HL-60/S4 treated with phorbol 12-myristate 13-acetate at 8.2 ng/mL for 4 days and 3 days (cell line): ENCODE data around the gene GID4.

Experiments used
- in situ Hi-C: fragments of 300-500 bp; cut with MboI; formaldehyde crosslinking; loops from 2 replicates; pipeline ENCODE4 v1.15.0; 2022; ENCODE audit warnings: low sequenced_read_pairs

GID4 gene

DNA sequence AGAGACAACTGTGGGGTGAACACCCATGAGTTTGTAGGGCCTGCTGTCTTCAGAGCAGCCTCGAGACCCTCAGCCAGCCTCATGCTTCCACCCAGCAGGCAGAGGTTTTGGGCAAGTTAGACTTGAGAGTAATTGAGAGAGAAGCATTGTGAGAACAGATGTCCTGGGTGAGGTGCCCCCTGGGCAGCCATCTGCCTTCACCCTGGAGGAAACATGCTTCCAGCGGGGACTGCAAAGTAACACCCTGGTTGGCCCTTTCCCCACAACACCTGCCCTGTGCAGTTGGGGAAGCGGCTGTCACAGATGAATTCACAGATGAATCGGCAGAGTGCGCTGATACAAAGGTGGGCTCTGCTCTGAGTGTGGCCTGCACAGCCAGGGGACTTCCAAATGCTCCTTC lies 23.6 kb upstream of the GID4 start:
- in situ Hi-C loops: no loop called here

DNA sequence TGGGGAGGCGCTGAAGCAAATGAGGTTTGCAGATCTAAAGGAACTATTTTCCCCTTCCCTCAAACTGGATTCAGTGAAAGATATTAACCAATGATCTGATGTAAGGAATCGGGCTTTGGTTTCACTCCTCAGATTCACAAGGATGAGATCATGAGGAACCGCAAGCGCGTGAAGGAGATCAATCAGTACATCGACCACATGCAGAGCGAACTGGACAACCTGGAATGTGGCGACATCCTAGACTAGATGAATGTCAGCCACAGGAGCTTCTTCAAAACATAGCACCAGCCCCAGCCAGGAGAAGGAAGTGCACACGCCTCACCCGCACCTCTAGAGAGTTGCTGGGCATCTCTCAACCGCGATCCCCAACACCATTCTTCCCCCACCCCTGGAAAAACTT lies 22.8 kb upstream of the GID4 start:
- in situ Hi-C loops: no loop called here

DNA sequence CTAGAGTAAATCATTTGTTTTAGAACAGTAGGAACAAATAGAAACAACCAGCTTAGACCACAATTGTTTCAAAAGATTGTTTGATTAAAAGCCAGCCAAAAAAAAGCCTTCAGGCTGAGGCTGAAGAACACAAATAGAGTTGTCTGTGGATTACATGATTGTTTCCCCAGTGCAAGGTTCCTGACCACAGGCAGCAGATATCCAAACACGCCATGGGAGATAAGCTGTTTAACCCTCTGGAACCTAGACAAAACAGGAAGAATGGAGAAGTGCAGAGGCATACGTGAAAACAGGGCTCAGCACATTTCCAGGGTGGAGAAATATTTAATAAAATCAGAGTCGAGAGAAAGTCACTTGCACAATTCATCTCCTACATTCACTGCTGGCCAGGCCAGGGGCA lies 21.2 kb upstream of the GID4 start:
- in situ Hi-C loops: no loop called here

- in situ Hi-C loops: no loop called here
Measured at GRCh38 chr17:18018411-18018921, 20.7 kb upstream of the GID4 start.

DNA sequence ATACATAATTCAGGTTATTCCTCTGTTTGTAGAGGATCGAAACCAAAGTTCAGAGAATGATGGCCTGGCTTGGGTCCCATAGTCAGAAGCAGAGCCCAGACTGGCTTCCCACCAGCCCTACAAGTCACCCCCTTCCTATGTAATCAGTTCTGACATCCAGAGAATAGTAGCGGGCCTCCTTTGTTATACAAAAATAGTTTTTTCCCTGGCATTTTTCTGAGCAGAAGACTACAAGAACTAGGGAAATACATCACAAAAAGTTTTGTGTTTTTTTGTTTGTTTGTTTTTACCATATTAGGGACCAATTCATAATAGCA lies 19.4 kb upstream of the GID4 start:
- in situ Hi-C loops: no loop called here

GRCh38 chr17:18020971-18021370 lies 18.2 kb upstream of the GID4 start:
- in situ Hi-C loops: no loop called here

DNA sequence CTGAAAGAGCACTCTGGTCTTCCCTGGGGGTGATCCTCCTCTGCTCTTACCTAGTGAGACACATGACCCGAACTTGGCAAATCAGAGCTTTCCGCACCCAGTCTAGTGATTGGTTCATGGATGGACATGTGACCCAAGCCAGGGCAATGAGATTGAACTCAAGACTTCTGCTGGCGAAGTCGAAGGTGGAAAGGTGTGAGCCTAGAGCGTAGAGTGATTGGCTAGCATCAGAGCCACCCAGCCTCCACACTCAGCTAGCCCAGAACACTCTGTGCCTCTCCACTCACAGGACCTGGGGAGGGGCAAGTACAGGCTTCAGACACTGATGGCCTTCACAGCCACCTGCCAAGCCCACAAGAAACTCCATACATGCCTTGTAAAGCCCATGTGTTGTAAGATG lies 17.8 kb upstream of the GID4 start:
- in situ Hi-C loops: no loop called here

DNA sequence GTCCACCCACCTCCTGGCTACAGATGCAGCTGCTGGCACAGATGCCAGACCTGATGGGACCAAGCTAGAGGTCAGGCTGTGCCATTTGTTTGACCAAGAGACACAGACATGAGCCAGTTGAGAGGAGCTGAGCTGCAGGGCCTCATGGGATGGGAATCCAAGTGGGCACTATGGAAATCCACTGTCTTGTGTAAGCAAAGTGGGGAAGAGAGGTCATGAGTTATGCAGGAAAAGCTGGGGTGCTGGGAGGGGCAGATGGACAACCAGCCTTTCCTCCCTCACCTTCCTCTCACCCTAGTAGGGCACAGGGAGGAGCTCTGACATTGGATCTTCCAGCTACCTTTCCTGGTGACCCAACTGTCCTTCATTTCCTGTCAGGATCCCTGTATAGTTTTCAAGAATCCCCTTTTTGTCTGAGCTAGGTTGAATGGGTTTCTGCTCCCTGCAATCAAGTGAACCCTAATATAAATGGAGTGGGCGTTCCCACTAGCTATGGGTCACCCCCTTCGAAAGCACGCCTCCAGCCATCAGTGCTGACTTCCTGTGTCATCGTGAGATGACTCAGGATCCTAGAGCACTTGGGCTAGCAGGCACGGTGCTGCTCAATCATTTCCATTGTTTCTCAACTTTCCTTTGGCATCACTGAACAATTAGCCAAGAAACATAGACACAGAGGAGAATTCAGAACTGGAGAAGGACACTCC lies 13.8 kb upstream of the GID4 start:
- in situ Hi-C loops: loop anchor here (25.0 kb wide), 1 partner anchor 338 kb away; the partner anchor contains the start of gene RAI1

DNA sequence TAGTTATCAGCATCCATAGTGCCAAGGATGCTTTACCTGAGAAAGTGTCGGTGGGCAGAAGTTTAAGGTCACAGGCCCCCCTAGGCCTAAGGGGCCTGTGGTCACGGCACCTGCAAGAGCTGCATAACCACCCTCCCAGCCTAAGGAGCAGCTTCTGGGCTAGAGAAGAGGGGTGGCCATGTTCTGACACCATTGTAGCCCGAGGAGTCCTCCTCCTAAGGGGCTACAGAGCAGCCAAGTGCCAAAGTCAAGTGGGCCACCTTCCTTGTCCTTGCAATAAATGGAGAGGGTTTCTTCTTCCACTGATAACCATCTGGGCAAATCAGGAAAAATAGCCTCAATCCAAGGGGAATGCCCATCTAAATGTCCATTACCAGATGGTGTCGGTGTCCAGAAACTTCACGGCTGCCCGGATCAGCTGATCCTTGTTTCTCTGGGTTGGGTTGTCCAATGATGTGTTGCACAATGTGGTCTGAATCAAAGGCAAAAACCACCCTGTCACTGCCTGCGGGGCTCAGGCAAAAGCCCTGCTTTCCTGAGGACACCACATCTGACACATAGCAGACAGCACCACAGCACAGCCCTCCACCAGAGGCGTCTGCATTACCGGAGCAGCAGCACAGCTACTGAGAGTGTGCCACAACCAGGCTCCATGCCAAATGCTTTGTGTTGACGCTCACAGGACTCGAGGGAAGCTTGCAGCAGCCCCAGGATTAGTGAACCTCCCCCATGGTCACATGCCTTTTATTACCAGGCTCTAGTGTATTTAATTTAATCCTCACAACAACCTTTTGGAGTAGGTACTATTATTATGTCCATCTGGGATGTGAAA lies 13.0 kb upstream of the GID4 start:
- in situ Hi-C loops: loop anchor here (25.0 kb wide), 1 partner anchor 339 kb away; the partner anchor contains the start of gene RAI1

DNA sequence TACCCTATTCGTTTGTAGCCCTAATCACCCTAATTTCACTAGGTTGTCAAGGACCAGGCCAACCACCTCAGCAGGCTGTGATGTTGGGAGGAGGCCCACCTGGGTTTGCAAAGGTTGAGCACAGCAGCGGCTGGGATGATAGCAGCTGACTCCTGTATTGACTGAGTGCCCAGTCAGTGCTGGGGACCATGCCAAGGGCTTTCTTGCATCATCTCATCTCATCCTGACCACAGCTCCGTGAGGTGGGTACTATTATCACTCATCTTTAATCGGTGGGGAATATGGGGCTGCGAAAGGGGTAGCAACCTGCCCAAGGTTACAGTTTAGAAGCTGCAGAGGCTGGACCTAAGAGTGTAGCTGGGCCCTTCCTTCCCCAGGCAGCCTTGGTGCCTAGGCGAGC lies 11.9 kb upstream of the GID4 start:
- in situ Hi-C loops: loop anchor here (25.0 kb wide), 1 partner anchor 340 kb away; the partner anchor contains the start of gene RAI1

- in situ Hi-C loops: loop anchor here (25.0 kb wide), 1 partner anchor 341 kb away; the partner anchor contains the start of gene RAI1
Measured at GRCh38 chr17:18028114-18028951, 10.9 kb upstream of the GID4 start.

DNA sequence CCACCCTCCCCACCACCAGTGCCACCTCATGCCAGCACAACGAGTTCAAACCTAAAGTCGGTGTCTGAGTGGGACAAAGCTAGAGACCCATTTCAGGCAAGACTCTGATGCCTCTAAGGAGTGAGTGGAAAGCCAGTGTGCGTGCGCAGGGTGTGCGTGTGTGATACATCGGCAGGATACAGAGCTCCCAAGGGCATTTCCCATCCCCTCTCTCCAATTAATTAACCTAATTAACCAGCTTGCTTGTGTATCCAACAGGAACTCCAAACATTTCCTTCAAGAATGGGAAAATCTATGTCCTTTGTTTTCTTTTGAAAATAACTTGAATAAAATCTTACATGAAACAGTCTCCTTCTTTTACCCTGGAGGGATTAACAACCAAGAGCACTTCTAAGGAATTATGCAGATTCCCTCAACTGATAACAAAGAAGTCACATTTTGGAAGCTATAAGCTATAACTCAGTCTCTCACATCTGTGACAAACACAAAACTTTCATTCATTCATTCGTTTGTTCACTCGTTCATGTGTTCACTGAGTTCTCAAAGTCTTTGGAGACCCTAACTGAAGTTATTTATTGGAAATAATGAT lies 10.2 kb upstream of the GID4 start:
- in situ Hi-C loops: loop anchor here (25.0 kb wide), 1 partner anchor 342 kb away; the partner anchor contains the start of gene RAI1

GRCh38 chr17:18031955-18032354 lies 7.3 kb upstream of the GID4 start:
- in situ Hi-C loops: loop anchor here (25.0 kb wide), 1 partner anchor 345 kb away; the partner anchor contains the start of gene RAI1

GRCh38 chr17:18033442-18034099 lies 5.6 kb upstream of the GID4 start:
- in situ Hi-C loops: loop anchor here (25.0 kb wide), 1 partner anchor 346 kb away; the partner anchor contains the start of gene RAI1

- in situ Hi-C loops: loop anchor here (25.0 kb wide), 1 partner anchor 348 kb away; the partner anchor contains the start of gene RAI1
Measured at GRCh38 chr17:18035704-18036103, 3.5 kb upstream of the GID4 start.

DNA sequence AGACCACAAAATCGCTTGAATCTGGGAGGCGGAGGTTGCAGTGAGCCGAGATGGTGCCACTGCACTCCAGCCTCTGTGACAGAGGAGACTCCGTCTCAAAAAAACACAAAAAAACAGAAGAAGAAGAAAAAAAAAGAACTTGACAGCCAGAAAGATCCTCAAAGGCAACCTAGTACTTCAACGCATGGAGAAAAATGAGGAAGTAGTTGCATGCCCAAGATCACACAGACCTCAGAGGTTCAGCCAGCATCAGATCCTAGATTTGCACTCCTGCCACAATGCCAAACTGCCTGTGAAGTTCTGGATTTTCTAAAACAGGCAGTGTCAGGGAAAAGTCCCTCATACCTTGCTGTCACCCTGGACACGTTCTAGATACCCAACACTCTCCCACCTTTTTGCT lies 1.7 kb upstream of the GID4 start:
- in situ Hi-C loops: loop anchor here (25.0 kb wide), 1 partner anchor 350 kb away; the partner anchor contains the start of gene RAI1

DNA sequence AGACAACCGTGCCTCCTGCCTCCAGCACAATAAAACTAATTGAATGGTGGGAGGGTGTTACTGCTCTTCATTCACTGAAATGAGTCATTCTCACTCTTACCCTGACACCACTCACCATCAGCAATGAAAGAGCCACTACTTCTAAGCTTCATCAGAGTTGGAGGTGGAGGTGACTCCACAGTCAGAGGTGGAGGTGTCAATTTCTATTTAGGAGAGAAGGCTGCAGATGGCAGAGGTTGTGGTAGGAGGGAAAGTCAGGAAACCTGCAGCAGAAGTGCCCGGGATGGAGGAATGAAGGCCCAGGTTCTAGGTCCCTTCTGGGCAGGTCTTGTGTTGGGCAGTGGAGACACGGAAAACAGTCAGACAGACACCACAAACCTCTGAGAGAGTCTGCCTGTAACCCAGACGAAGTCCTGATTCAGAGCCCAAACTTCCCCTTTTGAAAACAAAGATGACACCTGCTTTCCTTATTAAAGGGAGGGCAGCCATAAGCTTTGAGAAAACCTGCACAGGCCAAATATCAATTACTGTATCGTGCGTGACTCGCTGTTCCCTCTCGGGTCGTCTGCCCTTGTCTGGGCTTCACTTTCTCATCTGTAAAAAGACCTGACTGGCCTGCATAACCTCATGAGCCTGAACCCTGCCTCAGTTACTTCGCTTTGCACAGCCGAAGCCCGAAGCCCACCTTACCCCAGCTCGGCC lies 908 bp upstream of the GID4 start:
- in situ Hi-C loops: loop anchor here (25.0 kb wide), 1 partner anchor 351 kb away; the partner anchor contains the start of gene RAI1

DNA sequence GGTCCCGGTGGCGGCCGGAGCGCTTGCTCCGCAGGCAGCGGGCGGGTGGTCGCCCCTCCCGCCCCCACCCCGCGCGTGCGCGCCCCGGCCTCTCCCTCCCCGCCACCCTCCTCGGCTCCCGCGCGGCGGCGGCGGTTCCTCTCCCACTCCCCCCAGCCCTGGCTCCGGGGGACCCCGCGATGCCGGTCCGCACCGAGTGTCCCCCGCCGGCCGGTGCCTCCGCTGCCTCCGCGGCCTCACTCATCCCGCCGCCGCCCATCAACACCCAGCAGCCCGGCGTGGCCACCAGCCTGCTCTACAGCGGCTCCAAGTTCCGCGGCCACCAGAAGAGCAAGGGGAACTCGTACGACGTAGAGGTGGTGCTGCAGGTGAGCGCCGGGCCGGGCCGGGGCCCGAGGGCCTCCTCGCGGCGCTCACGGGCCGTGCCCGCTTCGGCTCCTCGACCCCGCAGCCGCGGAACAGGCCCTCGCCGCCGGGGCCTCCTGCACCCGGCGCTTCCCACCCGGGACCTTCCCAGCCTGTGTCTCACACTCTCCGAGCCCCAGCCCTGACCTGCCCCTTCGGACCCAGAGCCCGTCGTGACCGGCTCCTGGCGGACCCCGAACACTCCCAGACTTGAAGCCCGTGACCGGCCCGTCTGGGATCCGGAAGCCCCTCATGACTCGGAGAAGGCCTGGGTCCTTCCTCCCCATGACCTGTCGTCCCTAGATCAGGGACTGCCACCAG lies 490 bp downstream of the GID4 start:
- in situ Hi-C loops: loop anchor here (25.0 kb wide), 1 partner anchor 352 kb away; the partner anchor contains the start of gene RAI1
